Mesenchymal stem cell (in vitro differentiated cells and primary cell): ENCODE data around the gene ZDHHC9.

Experiments used
- DNase-seq: peaks from one replicate; pipeline ENCODE4 v3.0.0-alpha.2; 2013
- H2AFZ ChIP-seq: one replicate; pipeline ENCODE4 v1.6.1; 2013; ENCODE audit warnings: low read depth, mild to moderate bottlenecking, control low read depth, inconsistent platforms, low read length, moderate library complexity
- H2AK5ac ChIP-seq: 2 replicates; pipeline ENCODE4 v1.6.1; 2013; ENCODE audit warnings: low read length, moderate library complexity, mild to moderate bottlenecking, inconsistent platforms; ENCODE audit not compliant: severe bottlenecking
- H2BK120ac ChIP-seq: one replicate; pipeline ENCODE4 v1.6.1; 2013; ENCODE audit warnings: low read depth, mild to moderate bottlenecking, inconsistent platforms, low read length, moderate library complexity
- H2BK12ac ChIP-seq, 2 experiments: one replicate each; pipeline ENCODE4 v1.6.1; 2013; ENCODE audit warnings: inconsistent platforms in 2 of 2, low read length in 2 of 2, mild to moderate bottlenecking in 2 of 2, moderate library complexity in 2 of 2, control low read depth in 1 of 2
- H2BK15ac ChIP-seq: one replicate; pipeline ENCODE4 v1.6.1; 2013; ENCODE audit warnings: mild to moderate bottlenecking, low read depth, inconsistent platforms; ENCODE audit not compliant: poor library complexity, severe bottlenecking
- H2BK5ac ChIP-seq: 2 replicates; pipeline ENCODE4 v1.6.1; 2013; ENCODE audit warnings: low read depth, mild to moderate bottlenecking, low read length, control low read depth, inconsistent platforms; ENCODE audit not compliant: poor library complexity, severe bottlenecking
- H3K14ac ChIP-seq, 2 experiments: one replicate each; pipeline ENCODE4 v1.6.1; 2013; ENCODE audit warnings: inconsistent platforms in 2 of 2, low read length in 2 of 2, control low read depth in 1 of 2, mild to moderate bottlenecking in 1 of 2, moderate library complexity in 1 of 2
- H3K18ac ChIP-seq, 2 experiments: one replicate each; pipeline ENCODE4 v1.6.1; 2013; ENCODE audit warnings: inconsistent platforms in 2 of 2, low read length in 2 of 2, control low read depth in 1 of 2, low read depth in 1 of 2, mild to moderate bottlenecking in 1 of 2
- H3K23ac ChIP-seq, 2 experiments: one replicate each; pipeline ENCODE4 v1.6.1; 2013; ENCODE audit warnings: inconsistent platforms in 2 of 2, low read length in 2 of 2, mild to moderate bottlenecking in 2 of 2, moderate library complexity in 2 of 2, control low read depth in 1 of 2
- H3K27ac ChIP-seq: 2 replicates; pipeline ENCODE4 v1.5.1; 2013; ENCODE audit warnings: mild to moderate bottlenecking, moderate library complexity, low read length, control low read depth, inconsistent platforms; ENCODE audit not compliant: poor library complexity, severe bottlenecking
- H3K27me3 ChIP-seq, 2 experiments: 2 replicates each; pipeline versions ENCODE4 v1.6.1 to v1.7.0; 2013; ENCODE audit warnings: low read length in 2 of 2, mild to moderate bottlenecking in 2 of 2, moderate library complexity in 2 of 2, control low read depth in 1 of 2, inconsistent platforms in 1 of 2; ENCODE audit not compliant: control insufficient read depth in 1 of 2, insufficient read depth in 1 of 2
- H3K36me3 ChIP-seq, 2 experiments: 2 replicates each; pipeline versions ENCODE4 v1.6.1 to v1.7.0; 2013; ENCODE audit warnings: low read length in 2 of 2, control low read depth in 1 of 2, inconsistent platforms in 1 of 2, low read depth in 1 of 2, mild to moderate bottlenecking in 1 of 2; ENCODE audit not compliant: insufficient read depth in 2 of 2, control insufficient read depth in 1 of 2
- H3K4ac ChIP-seq, 2 experiments: one replicate each; pipeline ENCODE4 v1.6.1; 2013; ENCODE audit warnings: inconsistent platforms in 2 of 2, low read length in 2 of 2, mild to moderate bottlenecking in 2 of 2, moderate library complexity in 2 of 2, control low read depth in 1 of 2, low read depth in 1 of 2
- H3K4me1 ChIP-seq: 2 replicates; pipeline ENCODE4 v1.6.1; 2013; ENCODE audit warnings: low read depth, low read length, control low read depth; ENCODE audit not compliant: control insufficient read depth, insufficient read depth
- H3K4me2 ChIP-seq: 2 replicates; pipeline ENCODE4 v1.6.1; 2013; ENCODE audit warnings: low read length, mild to moderate bottlenecking, inconsistent platforms; ENCODE audit not compliant: poor library complexity, severe bottlenecking
- H3K4me3 ChIP-seq, 2 experiments: 2 replicates each; pipeline versions ENCODE4 v1.5.1 to v1.7.0; 2013; ENCODE audit warnings: low read length in 2 of 2, mild to moderate bottlenecking in 2 of 2, control low read depth in 1 of 2, low read depth in 1 of 2; ENCODE audit not compliant: insufficient read depth in 1 of 2
- H3K79me1 ChIP-seq: replicated peaks from 2 replicates; pipeline ENCODE4 v1.6.1; 2013; ENCODE audit warnings: mild to moderate bottlenecking, control low read depth, low read length, inconsistent platforms; ENCODE audit not compliant: poor library complexity, severe bottlenecking
- H3K9ac ChIP-seq: 2 replicates; pipeline ENCODE4 v1.7.0; 2013; ENCODE audit warnings: mild to moderate bottlenecking, low read length, moderate library complexity
- H3K9me3 ChIP-seq: 2 replicates; pipeline ENCODE4 v1.7.0; 2013; ENCODE audit warnings: mild to moderate bottlenecking, low read length; ENCODE audit not compliant: control insufficient read depth
- H4K8ac ChIP-seq: one replicate; pipeline ENCODE4 v1.6.1; 2013; ENCODE audit warnings: inconsistent platforms, mild to moderate bottlenecking, low read length, moderate library complexity
- H4K91ac ChIP-seq: one replicate; pipeline ENCODE4 v1.6.1; 2013; ENCODE audit warnings: mild to moderate bottlenecking, low read length, inconsistent platforms
- WGBS: methylation state at CpG from one replicate; pipeline ENCODE4 v1.1.7; 2013; ENCODE audit warnings: mixed read lengths; 5-methylcytosine and 5-hydroxymethylcytosine counted together

ZDHHC9 gene

GRCh38 chrX:129779747-129780146 lies 63.9 kb downstream of the ZDHHC9 start, which contains the start of gene SASH3:
Gene SASH3, plus strand, starts transcription at chrX:129779949. Its CDS starts 149 bp downstream, at chrX:129780098.
- Histone ChIP-seq H4K8ac (no peak within 1 kb of the TSS), H3K4me3 (no peak within 1 kb of the TSS), H3K18ac (no peak within 1 kb of the TSS), H3K4ac (no peak within 1 kb of the TSS), H3K4me2 (no peak within 1 kb of the TSS), H2AK5ac (no peak within 1 kb of the TSS), H4K91ac (no peak within 1 kb of the TSS), H3K9ac (no peak within 1 kb of the TSS), H3K9me3 (no peaks in the 10 kb centered on the region), H2BK12ac (no peak within 1 kb of the TSS), H3K14ac (no peak within 1 kb of the TSS), H3K79me1 (no peaks in the 10 kb centered on the region), H3K36me3 (no peaks in the 10 kb centered on the region), H2BK15ac (no peak within 1 kb of the TSS), H3K27me3 (peaks cover 0 to 42% of the 10 kb centered on the region in 2 experiments), H3K23ac (no peak within 1 kb of the TSS), H3K4me1 (no peaks in the 10 kb centered on the region), H3K27ac (no peak within 1 kb of the TSS), H2BK120ac (no peak within 1 kb of the TSS), H2AFZ (no peak within 1 kb of the TSS), H2BK5ac (no peak within 1 kb of the TSS)
- 92% methylated on average over 13 of the region's 13 CpGs for WGBS
- DNase-seq = no peak

GRCh38 chrX:129779086-129779672 lies 64.5 kb downstream of the ZDHHC9 start:
- no peak overlapping the region for H2BK5ac ChIP-seq
- no peak overlapping the region for H2AK5ac ChIP-seq
- H3K36me3 ChIP-seq = no peaks in the 10 kb centered on the region
- H3K18ac ChIP-seq = no peak overlapping the region
- no peaks in the 10 kb centered on the region for H3K79me1 ChIP-seq
- H4K91ac ChIP-seq = no peak overlapping the region
- H3K4me1 ChIP-seq = no peaks in the 10 kb centered on the region
- no peak overlapping the region for H2BK120ac ChIP-seq
- no peak overlapping the region for H2AFZ ChIP-seq
- no peak for DNase-seq
- H2BK12ac ChIP-seq = no peak overlapping the region
- H3K14ac ChIP-seq = no peak overlapping the region
- no peak overlapping the region for H3K4me2 ChIP-seq
- H3K9me3 ChIP-seq = no peaks in the 10 kb centered on the region
- H3K27me3 ChIP-seq = peaks cover 0 to 41% of the 10 kb centered on the region in 2 experiments
- H4K8ac ChIP-seq = no peak overlapping the region
- H3K4ac ChIP-seq = no peak overlapping the region
- H3K4me3 ChIP-seq = no peak overlapping the region
- no peak overlapping the region for H3K9ac ChIP-seq
- no peak overlapping the region for H3K27ac ChIP-seq
- H2BK15ac ChIP-seq = no peak overlapping the region
- WGBS = 92% methylated on average over 7 of the region's 7 CpGs
- H3K23ac ChIP-seq = no peak overlapping the region

GRCh38 chrX:129777218-129778030 lies 66.3 kb downstream of the ZDHHC9 start:
- Histone ChIP-seq H3K27ac (no peak overlapping the region), H3K14ac (no peak overlapping the region), H2AFZ (no peak overlapping the region), H2BK5ac (no peak overlapping the region), H2BK12ac (no peak overlapping the region), H3K9ac (no peak overlapping the region), H3K27me3 (peaks cover 0 to 29% of the 10 kb centered on the region in 2 experiments), H4K91ac (no peak overlapping the region), H2AK5ac (no peak overlapping the region), H4K8ac (no peak overlapping the region), H2BK120ac (no peak overlapping the region), H3K4me2 (no peak overlapping the region), H3K4ac (no peak overlapping the region), H3K36me3 (no peaks in the 10 kb centered on the region), H2BK15ac (no peak overlapping the region), H3K23ac (no peak overlapping the region), H3K18ac (no peak overlapping the region), H3K4me1 (no peaks in the 10 kb centered on the region), H3K79me1 (no peaks in the 10 kb centered on the region), H3K9me3 (no peaks in the 10 kb centered on the region), H3K4me3 (no peak overlapping the region)
- 92% methylated on average over 26 of the region's 30 CpGs for WGBS
- no peak for DNase-seq

GRCh38 chrX:129773649-129774458 lies 69.8 kb downstream of the ZDHHC9 start:
- H4K8ac ChIP-seq = no peak overlapping the region
- no peaks in the 10 kb centered on the region for H3K9me3 ChIP-seq
- H3K4me1 ChIP-seq = no peaks in the 10 kb centered on the region
- no peak overlapping the region for H3K4me3 ChIP-seq
- H3K23ac ChIP-seq = no peak overlapping the region
- H2BK12ac ChIP-seq = no peak overlapping the region
- no peak overlapping the region for H2AFZ ChIP-seq
- H3K79me1 ChIP-seq = no peaks in the 10 kb centered on the region
- no peak overlapping the region for H3K27ac ChIP-seq
- peaks cover 0 to 36% of the 10 kb centered on the region in 2 experiments for H3K27me3 ChIP-seq
- no peak overlapping the region for H3K18ac ChIP-seq
- no peak overlapping the region for H3K9ac ChIP-seq
- no peak overlapping the region for H3K4ac ChIP-seq
- no peak overlapping the region for H4K91ac ChIP-seq
- no peak overlapping the region for H3K14ac ChIP-seq
- H2AK5ac ChIP-seq = no peak overlapping the region
- H3K36me3 ChIP-seq = no peaks in the 10 kb centered on the region
- DNase-seq = no peak
- no peak overlapping the region for H3K4me2 ChIP-seq
- H2BK15ac ChIP-seq = no peak overlapping the region
- H2BK5ac ChIP-seq = no peak overlapping the region
- no peak overlapping the region for H2BK120ac ChIP-seq
- 90% methylated on average over 2 of the region's 4 CpGs for WGBS
